Ammon's horn (tissue), 1 donor: ENCODE measurements around the gene TFAM.

Experiments
- DNase-seq: peaks from one replicate; pipeline ENCODE4 v3.0.0-alpha.2; 2016; ENCODE audit warnings: low spot score

Gene TFAM

DNA sequence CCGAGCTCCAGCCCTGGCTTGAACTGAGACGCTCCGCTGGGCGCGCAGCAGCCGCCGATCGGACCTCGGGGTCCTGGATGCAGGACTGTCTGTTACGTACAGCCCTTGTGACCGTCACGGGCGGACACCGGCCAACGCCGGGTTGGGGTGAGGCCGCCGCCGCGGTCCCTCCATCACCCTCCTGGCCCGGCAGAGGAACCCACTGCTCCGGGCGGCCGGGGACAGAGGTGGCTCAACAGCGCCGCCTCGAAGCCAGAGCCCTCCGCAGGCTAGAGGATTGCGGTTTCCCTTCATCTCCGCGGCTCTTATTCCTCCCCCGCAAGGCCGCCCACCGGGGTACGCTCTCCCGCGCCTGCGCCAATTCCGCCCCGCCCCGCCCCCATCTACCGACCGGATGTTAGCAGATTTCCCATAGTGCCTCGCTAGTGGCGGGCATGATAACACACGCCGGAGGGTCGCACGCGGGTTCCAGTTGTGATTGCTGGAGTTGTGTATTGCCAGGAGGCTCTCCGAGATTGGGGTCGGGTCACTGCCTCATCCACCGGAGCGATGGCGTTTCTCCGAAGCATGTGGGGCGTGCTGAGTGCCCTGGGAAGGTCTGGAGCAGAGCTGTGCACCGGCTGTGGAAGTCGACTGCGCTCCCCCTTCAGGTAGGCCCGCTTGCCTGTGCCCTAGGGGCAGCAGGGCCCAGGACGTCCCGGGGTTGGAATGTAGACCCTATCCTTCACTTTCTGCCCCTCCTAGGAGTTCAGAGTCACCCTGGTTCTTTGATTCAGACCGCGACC, at the start of gene TFAM:
Gene TFAM, plus strand, starts transcription at position 412 of the 785 bp plus-strand sequence. Its CDS starts 138 bp downstream, at position 550.
- peak; percentile 95 for DNase-seq

GRCh38 chr10:58336242-58336641, 49.0 kb upstream of the TFAM start:
- no peak for DNase-seq

DNA sequence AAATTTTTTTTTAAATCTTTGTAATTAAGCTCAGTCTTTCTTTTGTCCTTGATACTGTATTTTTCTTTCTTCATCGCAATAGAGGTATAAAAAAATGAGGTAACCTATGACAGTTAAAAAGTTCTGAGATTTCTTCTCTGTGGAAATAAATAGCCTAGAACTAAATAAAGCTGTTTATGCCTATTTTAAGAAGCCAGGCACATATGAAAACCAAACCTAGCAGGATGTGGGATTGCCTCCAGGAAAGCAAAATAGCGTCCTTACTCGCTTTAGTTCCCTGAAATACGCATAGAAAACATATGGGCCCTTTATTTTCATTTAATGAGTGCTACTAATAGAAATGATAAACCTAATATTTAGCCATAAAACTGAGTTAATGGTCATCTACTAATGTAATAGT, 43.8 kb upstream of the TFAM start:
- DNase-seq, result no peak

- no peak for DNase-seq
Observed at GRCh38 chr10:58341947-58342346, 43.3 kb upstream of the TFAM start.

DNA sequence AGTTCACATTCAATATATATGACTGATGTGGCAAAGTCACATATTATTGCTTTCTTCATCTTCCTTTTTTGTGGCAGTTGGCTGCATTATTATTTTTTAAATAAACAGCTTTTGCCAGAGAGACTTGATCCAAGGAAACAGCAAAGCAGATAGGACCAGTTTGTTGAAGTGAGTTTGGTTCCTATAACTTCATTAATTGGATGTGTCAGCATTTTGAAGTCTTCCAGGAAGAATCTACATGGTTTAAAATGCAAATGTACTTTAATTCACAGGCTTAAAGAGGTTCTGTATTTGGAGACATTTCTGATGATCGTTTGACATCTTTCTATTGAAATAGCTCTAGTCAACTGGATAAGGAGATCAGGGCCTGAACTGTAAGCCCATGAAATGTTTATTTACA, 37.2 kb upstream of the TFAM start:
- DNase-seq, result no peak

- peak; percentile 24 for DNase-seq
Observed at GRCh38 chr10:58348571-58349033, 36.6 kb upstream of the TFAM start.

GRCh38 chr10:58350023-58350422, 35.2 kb upstream of the TFAM start:
- DNase-seq, result no peak

GRCh38 chr10:58350619-58351323, 34.4 kb upstream of the TFAM start:
- no peak for DNase-seq

- DNase-seq, result peak; percentile 51
Observed at GRCh38 chr10:58351616-58352578, 33.3 kb upstream of the TFAM start.

- DNase-seq, result no peak
Observed at GRCh38 chr10:58352956-58353610, 32.1 kb upstream of the TFAM start.

- no peak for DNase-seq
Observed at GRCh38 chr10:58356756-58357155, 28.5 kb upstream of the TFAM start.

- DNase-seq, result peak; percentile 32
Observed at GRCh38 chr10:58358314-58358933, 26.8 kb upstream of the TFAM start.

DNA sequence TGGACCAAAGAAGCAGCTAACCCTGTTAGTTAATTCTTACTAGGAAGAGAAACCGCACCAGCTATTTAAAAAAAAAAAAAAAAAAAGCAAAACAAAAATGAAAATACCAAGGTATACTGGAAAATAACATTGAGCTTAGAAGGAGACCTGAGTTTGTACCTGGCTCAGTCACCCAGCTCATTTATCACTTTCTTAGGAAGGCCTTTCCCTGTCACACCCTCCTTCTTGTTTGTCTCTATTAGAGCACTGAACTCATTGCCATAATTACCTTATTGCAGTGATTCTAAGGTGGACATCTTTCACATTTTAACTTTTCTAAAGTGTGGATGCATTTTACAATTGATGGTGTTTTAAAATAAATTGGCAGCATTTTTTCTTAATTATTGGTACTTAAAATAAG, 26.3 kb upstream of the TFAM start:
- no peak for DNase-seq

- no peak for DNase-seq
Observed at GRCh38 chr10:58359541-58359940, 25.7 kb upstream of the TFAM start.

DNA sequence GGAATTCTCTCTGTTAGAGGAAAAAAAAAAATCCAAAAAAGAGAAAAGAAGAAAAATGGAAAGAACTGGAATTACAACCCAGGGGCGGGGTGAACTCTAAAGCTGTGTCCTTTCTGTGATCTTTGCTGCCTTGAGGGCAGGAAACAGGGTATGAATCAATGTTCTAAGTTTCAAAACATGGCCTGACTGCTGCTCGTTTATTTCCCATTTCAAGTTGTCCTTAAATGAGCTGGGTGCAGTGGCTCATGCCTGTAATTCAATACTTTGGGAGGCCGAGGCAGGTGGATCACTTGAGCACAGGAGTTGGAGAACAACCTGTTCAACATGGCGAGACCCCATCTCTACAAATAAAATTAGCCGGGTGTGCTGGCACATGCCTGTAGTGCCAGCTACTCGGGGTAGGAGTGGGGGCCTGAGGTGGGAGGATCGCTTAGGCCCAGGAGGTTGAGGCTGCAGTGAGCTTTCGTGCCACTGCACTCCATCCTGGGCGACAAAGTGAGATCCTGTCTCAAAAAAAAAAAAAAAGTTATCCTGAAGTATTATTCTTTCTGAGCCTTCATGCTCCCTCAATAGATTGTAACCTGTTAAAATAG, 24.7 kb upstream of the TFAM start:
- DNase-seq, result no peak

GRCh38 chr10:58361353-58361752, 23.9 kb upstream of the TFAM start:
- no peak for DNase-seq

DNA sequence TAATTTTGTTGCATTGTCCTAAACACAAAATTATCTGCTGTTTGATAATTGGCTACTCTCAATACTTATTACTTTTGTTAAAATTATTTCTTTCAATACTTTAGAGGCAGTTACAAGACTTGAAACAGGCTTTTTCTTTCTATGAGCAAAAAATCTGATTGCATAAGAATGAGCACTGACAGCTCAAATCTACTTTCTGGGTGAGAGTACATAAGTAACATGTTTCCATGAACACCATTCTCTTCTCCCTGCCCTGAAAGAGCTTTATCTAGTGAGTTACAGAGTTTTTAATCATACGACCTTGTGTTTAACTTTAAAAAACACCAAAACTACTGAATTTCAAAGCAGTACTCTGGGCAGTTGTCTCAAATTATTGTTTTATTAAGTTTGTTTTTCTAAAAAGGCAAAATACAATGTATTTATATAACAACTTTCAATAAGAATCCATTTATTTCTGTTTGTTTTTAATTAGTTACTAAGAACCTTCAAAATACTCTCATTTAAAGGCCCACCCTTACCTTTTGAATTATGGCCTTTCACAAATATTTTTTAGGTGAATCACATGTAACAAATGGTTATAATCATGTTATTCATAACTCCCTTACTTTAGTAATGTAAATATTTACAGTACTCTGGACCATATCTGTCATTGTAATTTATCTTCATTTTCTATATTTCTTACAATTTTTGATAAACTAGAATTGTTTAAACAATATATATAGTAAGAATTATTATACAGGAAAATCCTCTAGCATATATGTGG, 23.0 kb upstream of the TFAM start:
- DNase-seq, result no peak

DNA sequence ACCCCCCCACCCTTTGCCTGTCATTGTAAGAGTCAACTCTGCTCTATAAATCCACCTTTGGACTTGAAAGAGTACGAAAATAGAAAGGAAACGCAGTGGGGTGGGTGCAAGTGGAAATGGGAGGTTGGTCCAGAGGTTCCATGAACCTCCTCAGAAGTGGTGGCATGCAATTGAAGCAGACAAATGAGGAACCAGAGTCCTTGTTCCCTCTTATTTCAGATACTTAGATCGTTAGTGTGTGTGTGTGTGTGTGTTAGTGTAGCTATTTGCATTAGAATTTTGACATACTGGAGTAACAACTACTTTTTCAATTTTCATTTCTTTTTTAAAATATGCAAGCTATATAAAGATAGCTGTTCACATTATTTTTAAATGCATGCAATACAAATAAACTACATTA, 18.1 kb upstream of the TFAM start:
- DNase-seq, result no peak

DNA sequence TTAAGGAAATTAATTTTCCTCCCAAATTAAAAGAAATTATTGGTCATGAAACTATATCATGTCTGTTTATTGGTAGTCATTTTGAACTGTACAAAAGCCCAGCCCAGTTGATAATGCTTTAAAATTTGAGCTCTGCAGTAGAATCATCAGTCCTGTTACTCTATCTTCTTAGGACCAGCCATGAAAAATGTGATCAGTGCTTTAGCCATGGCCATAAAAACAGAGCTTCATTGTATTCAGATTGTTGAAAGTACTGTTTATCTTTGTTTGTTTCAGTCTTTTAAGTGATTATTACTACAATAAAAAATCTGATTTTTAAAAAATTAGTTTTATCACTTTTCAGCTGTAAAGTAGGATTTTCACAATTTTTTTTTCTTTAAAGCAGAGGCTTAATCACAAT, 13.7 kb upstream of the TFAM start:
- DNase-seq, result no peak
